T-helper 2 cell (primary cell): ENCODE measurements around the gene NTM.
"Not testable (repeated sequence)": the region's sequence is repeated elsewhere in the genome, so short reads cannot be mapped to it uniquely, and the experiment has no call there.

ENCODE experiments used
- DNase-seq, 5 experiments: peaks; one replicate each; pipeline versions ENCODE4 v3.0.0 to v3.0.0-alpha.2; 2012 to 2022

NTM gene

DNA sequence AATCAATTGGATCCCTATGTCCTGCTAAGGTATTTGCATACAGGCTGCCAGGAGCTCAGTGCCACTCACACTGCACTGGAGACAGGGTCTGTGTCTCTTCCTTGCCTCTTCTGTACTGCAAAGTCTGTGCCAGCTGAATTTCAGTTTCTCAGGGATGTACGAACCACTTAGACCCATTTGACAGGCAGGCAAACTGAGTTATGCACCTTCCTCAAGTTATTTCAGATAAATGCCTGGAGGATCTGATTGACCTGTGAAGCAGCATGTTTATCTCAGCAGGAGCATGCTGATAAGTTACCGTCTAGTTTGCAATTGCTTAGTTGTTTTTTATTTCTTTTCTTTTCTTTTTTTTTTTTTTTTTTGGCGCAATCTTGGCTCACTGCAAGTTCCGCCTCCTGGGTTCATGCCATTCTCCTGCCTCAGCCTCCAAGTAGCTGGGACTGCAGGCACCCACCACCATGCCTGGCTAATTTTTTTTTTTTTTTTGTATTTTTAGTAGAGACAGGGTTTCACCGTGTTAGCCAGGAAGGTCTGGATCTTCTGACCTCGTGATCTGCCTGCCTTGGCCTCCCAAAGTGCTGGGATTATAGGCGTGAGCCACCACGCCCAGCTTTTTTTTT, 54.0 kb downstream of the NTM start:
- not testable (repeated sequence) for DNase-seq

GRCh38 chr11:131425285-131425684, 54.9 kb downstream of the NTM start:
- no peak for DNase-seq

- DNase-seq, result no peak
These were observed 58.4 kb downstream of the NTM start for GRCh38 chr11:131428853-131429252.

DNA sequence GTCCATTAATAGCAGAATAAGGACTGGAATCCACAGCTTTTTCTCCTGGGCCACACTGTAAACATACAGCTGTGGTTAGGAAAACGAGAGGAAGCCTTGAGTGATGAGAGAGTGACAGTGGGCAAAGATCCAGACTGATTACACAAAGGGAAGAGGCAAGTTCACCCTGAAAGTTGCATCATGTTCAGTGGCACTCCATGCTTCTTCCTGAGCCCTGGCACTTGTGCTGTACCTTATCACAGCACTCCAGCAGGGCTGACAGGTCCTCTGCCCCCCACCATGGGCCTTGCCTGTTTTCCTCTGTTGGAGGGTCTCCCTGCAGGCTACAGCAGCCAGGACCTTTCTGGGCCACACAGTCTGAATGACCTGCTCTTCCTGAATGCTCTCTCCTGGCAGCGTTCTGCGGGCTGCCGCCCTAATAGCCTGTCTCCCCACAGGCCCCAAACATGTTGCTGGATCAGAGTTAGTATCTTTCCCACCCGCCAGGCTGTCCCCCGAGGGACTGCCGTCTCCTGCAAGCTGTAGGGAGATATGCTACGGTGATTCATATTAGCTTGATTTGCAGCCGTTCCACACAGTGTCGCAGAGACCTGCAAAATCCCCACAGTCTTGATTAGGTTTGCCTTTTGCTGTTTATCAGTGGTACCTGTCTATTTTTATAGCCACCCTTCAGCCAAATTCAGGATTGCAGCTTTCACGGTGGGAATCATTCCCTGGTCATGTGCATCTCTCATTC, 60.2 kb downstream of the NTM start:
- DNase-seq, result no peak

GRCh38 chr11:131441051-131441810, 70.8 kb downstream of the NTM start:
- DNase-seq, result no peak

DNA sequence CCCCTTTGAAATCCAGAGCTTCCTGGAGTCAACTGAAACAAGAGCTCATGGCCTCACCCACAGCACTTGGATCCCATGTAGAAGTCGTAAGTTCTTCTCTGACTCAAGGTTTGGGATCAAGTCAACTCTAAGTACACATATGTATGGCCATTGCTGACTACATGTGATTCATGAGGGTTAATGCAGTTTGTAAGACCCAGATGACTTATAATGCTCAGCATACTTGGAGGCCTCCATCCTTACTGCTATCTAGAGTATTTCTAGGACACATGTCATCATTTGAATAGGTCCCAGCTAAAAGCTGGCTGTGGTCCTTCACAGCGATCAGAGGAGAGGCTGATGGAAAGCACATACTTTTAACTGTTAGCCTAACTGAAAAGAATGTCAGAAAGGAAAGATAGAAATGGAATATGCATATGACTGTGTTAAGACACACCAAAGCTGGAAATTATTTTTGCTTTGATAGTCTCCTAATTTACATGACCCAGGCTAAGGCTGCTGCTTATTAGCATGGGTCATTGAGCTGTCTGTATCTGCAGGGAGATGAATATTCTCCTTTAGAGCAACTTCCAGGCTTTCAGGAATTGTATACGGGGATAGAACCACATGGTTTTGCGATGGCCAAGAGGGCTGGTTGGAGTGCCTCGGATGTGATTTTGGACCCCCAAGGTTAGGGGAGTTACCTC, 76.3 kb downstream of the NTM start:
- no peak for DNase-seq

- DNase-seq, result no peak
These were observed 76.9 kb downstream of the NTM start for GRCh38 chr11:131447277-131447815.

DNA sequence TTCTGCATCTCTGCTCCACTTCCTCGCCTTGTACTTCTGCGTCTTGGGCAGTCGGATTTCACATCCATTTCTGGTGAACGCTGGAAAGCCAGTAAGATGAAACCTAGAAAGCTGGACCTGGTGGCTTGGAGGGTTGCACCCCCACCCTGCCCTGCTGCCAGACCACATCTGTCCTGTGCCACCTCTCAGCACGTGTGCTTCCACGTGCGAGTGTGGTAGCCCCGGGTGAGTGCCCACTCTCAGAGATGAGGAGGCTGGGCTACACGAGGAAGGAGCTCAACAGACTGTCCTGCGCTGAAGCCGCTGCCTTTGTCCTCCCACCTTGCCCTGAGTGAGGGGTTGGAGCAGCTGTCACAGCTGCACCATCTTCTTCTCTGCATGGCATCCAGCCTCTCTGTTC, 77.5 kb downstream of the NTM start:
- no peak for DNase-seq

- DNase-seq, result no peak
These were observed 78.9 kb downstream of the NTM start for GRCh38 chr11:131449036-131450019.

- no peak for DNase-seq
These were observed 84.1 kb downstream of the NTM start for GRCh38 chr11:131454490-131454889.

DNA sequence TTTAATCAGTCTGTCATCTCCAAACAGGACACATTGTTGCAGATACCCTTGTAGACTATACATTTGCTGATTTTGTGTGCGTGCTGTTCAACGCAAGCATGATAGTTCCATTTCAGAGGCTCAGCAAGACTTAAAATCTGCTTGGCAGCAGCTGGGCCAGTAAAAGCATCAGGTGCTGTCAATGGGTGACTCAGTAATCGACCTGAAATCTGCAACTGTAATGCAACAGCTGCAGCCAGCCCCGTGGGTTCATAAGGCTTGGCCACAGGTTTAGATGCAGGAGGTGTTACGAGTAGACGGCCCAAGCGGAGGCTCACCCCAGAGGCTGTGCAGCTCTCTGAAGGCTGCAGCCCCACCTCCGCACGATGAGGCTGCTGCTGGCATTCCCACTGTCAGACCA, 84.6 kb downstream of the NTM start:
- DNase-seq, result no peak

DNA sequence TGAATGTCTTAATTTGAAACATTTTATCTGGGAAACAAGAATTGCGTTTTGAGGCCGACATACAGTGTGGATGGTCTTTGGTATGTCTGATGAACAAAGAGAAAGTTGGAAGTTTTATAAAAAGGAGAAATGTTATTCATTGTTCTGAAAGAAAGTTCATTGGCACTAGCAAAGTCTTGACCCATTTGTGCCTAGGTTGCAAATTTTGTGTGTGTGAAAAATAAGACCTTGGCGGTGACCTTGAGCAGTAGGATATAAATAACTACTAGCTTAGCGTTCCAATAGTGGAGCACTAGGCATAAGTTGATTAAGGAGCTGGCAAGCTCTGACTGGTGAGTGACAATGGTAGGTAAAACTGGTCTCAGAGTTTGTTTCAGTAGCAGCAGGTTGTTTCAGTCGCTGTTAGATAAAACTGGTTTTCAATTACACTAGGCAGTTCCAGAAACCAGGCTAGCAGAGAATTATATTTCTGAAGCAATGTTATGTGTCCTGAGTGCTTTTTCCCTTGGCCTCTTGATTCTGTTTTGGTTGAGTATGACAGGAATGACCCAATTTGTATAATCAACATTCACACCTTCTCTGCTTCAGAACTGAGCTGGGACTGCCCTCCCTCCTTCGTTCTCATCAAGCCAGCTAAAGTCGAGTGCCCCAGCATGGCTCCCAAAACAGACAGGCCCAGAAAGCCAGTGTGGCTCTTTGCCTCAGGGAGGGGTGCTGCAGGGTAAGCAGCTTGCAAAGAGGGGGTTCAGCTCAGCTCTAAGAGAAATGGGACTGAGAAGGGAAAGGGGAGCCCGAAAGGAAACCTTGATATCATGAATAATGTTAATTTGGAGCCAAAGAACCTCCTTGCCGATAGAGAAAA, 85.7 kb downstream of the NTM start:
- DNase-seq, result no peak

DNA sequence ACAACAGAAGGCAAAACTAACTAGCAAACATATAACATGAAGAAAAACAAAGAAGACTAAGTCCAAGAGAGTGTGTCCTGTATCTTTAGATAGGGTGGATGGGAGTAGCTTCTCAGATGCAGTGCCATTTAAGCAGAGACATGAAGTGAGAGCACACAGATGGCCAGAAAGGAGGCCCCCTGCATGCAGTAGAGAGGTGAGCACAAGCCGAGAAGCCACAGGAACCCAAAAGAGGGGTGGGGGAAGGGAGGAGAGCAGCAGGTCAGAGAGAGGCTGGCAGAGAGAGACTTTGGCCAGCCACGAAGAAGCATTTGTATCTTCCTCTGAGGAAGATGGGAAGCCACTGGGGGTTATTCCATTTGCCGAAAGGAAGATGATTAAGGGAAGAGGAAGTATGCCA, 86.7 kb downstream of the NTM start:
- DNase-seq, result no peak

DNA sequence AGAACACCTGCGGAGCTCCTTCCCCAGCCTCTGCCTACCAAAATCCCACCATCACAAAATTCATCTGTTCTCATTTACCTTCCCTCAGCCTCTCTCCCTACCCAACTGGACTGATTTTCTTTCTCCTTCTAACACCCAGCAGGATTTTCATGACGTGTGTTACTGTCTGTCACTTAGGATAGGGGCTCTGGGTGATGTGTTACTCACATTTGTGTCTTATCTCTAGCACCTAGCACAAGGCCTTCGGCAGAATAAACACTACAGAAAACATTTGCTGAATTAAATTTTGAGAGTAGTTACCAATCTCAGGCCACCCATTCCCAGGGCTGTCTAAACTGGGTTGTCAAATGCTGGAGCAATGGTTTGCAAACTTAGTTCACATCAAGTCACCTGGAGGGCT, 88.0 kb downstream of the NTM start:
- no peak for DNase-seq

DNA sequence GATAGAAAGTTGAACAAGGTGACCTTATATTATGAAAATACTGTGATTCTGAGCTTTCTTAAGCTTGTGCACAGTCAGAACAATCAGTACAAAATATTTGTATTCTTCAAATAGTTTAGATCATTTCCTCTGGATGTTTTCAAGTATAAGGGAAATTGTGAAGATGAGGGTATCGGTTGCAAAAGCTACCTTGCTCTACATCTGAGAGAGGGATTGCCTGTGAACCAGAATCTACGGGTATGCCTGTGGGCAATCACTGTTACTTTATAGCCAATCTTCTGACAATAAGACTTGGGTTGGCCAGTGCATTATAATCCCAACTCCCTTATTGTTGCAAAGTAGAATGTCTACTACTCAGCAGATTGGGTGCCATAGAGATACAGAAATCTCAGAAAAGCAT, 90.5 kb downstream of the NTM start:
- no peak for DNase-seq

DNA sequence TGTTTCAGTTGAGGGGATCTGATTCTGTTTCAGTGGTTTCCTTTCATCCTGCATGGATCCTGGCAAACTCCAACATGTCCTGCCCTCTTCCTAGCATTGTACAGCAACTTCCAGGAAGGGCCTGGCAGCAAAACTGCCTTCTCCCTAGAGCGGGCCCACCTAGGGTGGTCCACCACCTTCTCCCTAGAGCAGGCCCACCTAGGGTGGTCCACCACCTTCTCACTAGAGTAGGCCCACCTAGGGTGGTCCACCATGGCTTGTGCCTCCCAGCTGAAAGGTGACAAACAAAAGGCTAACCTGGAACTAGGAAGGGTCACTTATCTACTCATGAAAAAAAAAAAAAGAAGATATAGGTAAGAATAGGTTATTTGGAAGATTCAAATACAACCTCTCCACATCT, 92.2 kb downstream of the NTM start:
- no peak for DNase-seq

GRCh38 chr11:131463162-131463561, 92.7 kb downstream of the NTM start:
- no peak for DNase-seq

GRCh38 chr11:131463649-131464425, 93.4 kb downstream of the NTM start:
- no peak for DNase-seq

GRCh38 chr11:131464461-131464860, 94.0 kb downstream of the NTM start:
- DNase-seq, result no peak

- DNase-seq, result no peak
These were observed 94.6 kb downstream of the NTM start for GRCh38 chr11:131465039-131465438.
